ENCODE data around the gene PPOX.

Gene PPOX

GRCh38 chr1:161193561-161194235, 27.5 kb downstream of the PPOX start:
- Histone ChIP-seq H3F3A (ENCODE audit: insufficient read depth) (no peaks in the 10 kb centered on the region), H3K36me3 (ENCODE audit: low read length) (no peaks in the 10 kb centered on the region)

GRCh38 chr1:161195171-161195570, 28.9 kb downstream of the PPOX start:
- Histone ChIP-seq H3K4me3 (ENCODE audit: insufficient read depth, low read length, poor library complexity, severe bottlenecking) (no peak overlapping the region), H3K36me3 (ENCODE audit: low read length) (no peaks in the 10 kb centered on the region), H3F3A (ENCODE audit: insufficient read depth) (no peaks in the 10 kb centered on the region), H2AFZ (ENCODE audit: low read depth, low read length, severe bottlenecking) (no peak overlapping the region), H3K27ac (ENCODE audit: low read depth, low read length) (no peak overlapping the region), H3K79me2 (ENCODE audit: insufficient read depth, low read length) (no peaks in the 10 kb centered on the region), H3K9me2 (replicated peaks; ENCODE audit: insufficient read depth, low read length) (no peaks in the 10 kb centered on the region), H4K20me1 (ENCODE audit: low read depth, low read length) (no peaks in the 10 kb centered on the region), H3K27me3 (ENCODE audit: low read length) (no peaks in the 10 kb centered on the region), H3K9ac (ENCODE audit: low read length) (no peak overlapping the region), H3K4me2 (ENCODE audit: low read depth, low read length, poor library complexity, severe bottlenecking) (no peak overlapping the region), H3K9me3 (ENCODE audit: insufficient read depth, low read length) (no peaks in the 10 kb centered on the region)
- TF ChIP-seq EZH2phosphoT487 (conservative IDR thresholded peaks at IDR 0.05; ENCODE audit: low read length) (no peak), CTCF (IDR thresholded peaks at IDR 0.05; ENCODE audit: insufficient read depth, low read length, poor library complexity, severe bottlenecking) (no peak)

More at GRCh38 chr1:161193561-161194235, 27.5 kb downstream of the PPOX start:
- no peak overlapping the region for H2AFZ ChIP-seq (ENCODE audit: low read depth, low read length, severe bottlenecking)
- no peak overlapping the region for H3K9ac ChIP-seq (ENCODE audit: low read length)
- no peak overlapping the region for H3K27ac ChIP-seq (ENCODE audit: low read depth, low read length)
- H3K79me2 ChIP-seq (ENCODE audit: insufficient read depth, low read length): no peaks in the 10 kb centered on the region
- TF ChIP-seq CTCF (IDR thresholded peaks at IDR 0.05; ENCODE audit: insufficient read depth, low read length, poor library complexity, severe bottlenecking) (no peak), EZH2phosphoT487 (conservative IDR thresholded peaks at IDR 0.05; ENCODE audit: low read length) (no peak)
- H3K27me3 ChIP-seq (ENCODE audit: low read length): no peaks in the 10 kb centered on the region
- H3K9me3 ChIP-seq (ENCODE audit: insufficient read depth, low read length): no peaks in the 10 kb centered on the region
- no peaks in the 10 kb centered on the region for H3K9me2 ChIP-seq (replicated peaks; ENCODE audit: insufficient read depth, low read length)
- no peak overlapping the region for H3K4me3 ChIP-seq (ENCODE audit: insufficient read depth, low read length, poor library complexity, severe bottlenecking)
- H4K20me1 ChIP-seq (ENCODE audit: low read depth, low read length): no peaks in the 10 kb centered on the region
- H3K4me2 ChIP-seq (ENCODE audit: low read depth, low read length, poor library complexity, severe bottlenecking): no peak overlapping the region

- H3K4me3 ChIP-seq (ENCODE audit: insufficient read depth, low read length, poor library complexity, severe bottlenecking): no peak overlapping the region
- no peak overlapping the region for H3K4me2 ChIP-seq (ENCODE audit: low read depth, low read length, poor library complexity, severe bottlenecking)
Observed at GRCh38 chr1:161196111-161196510, 29.9 kb downstream of the PPOX start.

More at GRCh38 chr1:161196111-161196510, 29.9 kb downstream of the PPOX start:
- no peaks in the 10 kb centered on the region for H3F3A ChIP-seq (ENCODE audit: insufficient read depth)
- no peaks in the 10 kb centered on the region for H3K36me3 ChIP-seq (ENCODE audit: low read length)
- no peaks in the 10 kb centered on the region for H3K79me2 ChIP-seq (ENCODE audit: insufficient read depth, low read length)
- H2AFZ ChIP-seq (ENCODE audit: low read depth, low read length, severe bottlenecking): no peak overlapping the region
- H3K9ac ChIP-seq (ENCODE audit: low read length): no peak overlapping the region
- TF ChIP-seq CTCF (IDR thresholded peaks at IDR 0.05; ENCODE audit: insufficient read depth, low read length, poor library complexity, severe bottlenecking) (no peak), EZH2phosphoT487 (conservative IDR thresholded peaks at IDR 0.05; ENCODE audit: low read length) (no peak)
- no peaks in the 10 kb centered on the region for H4K20me1 ChIP-seq (ENCODE audit: low read depth, low read length)
- H3K9me3 ChIP-seq (ENCODE audit: insufficient read depth, low read length): no peaks in the 10 kb centered on the region
- no peak overlapping the region for H3K27ac ChIP-seq (ENCODE audit: low read depth, low read length)
- H3K27me3 ChIP-seq (ENCODE audit: low read length): no peaks in the 10 kb centered on the region
- no peaks in the 10 kb centered on the region for H3K9me2 ChIP-seq (replicated peaks; ENCODE audit: insufficient read depth, low read length)
